HG03066 (cell line): ENCODE results near the gene CXXC4.

Experiments used
- ATAC-seq: cut with Tn5 transposase; IDR thresholded peaks from one replicate; pipeline ENCODE4 v1.9.1; 2021; ENCODE audit warnings: low read depth; ENCODE audit not compliant: unreplicated experiment

CXXC4 gene

GRCh38 chr4:104424989-104425388 lies 69.7 kb downstream of the CXXC4 start:
- ATAC-seq, result no peak

- no peak for ATAC-seq
Observed at GRCh38 chr4:104424475-104424941, 70.2 kb downstream of the CXXC4 start.

GRCh38 chr4:104421566-104421965 lies 73.1 kb downstream of the CXXC4 start:
- no peak for ATAC-seq

- no peak for ATAC-seq
Observed at GRCh38 chr4:104420766-104421165, 73.9 kb downstream of the CXXC4 start.
